ENCODE results near the gene ZFAND2B.
"Not testable (repeated sequence)": the region's sequence is repeated elsewhere in the genome, so short reads cannot be mapped to it uniquely, and the experiment has no call there.

ZFAND2B gene

GRCh38 chr2:219250049-219250781, 43.6 kb downstream of the ZFAND2B start:
- DNase-seq (ENCODE audit: low spot score) = no peak

DNA sequence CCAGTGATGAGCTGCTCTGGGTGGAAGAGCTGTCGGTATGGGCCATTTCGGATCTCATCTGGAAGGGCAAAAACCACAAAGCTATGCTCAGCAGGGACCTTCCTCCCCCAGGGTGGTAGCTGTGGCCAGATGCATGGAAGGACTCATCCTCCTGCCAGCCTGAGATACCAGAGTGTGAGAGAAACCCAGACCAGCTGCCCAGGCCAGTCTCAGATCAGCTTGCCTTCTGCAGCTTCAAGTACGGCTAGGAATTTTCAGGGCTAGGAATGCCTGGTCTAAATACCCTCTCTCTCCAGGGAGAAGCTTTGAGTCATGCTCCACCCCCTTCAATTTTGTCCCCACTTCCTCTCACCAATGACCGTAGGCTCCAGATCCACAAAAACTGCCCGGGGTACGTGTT, 45.1 kb downstream of the ZFAND2B start:
- no peak for DNase-seq (ENCODE audit: low spot score)

GRCh38 chr2:219252084-219252483, 45.5 kb downstream of the ZFAND2B start:
- DNase-seq (ENCODE audit: low spot score) = peak; percentile 45

- no peak for DNase-seq (ENCODE audit: low spot score)
Observed at GRCh38 chr2:219252570-219252899, 46.0 kb downstream of the ZFAND2B start.

GRCh38 chr2:219252900-219253752, 46.5 kb downstream of the ZFAND2B start, which contains the start of gene TUBA4B:
Gene TUBA4B (plus strand): TSS chr2:219253243. CDS start chr2:219253408, 165 bp downstream.
- peak; percentile 27 for DNase-seq (ENCODE audit: low spot score)

GRCh38 chr2:219253753-219254589, 47.4 kb downstream of the ZFAND2B start, which contains the start of gene TUBA4A:
Gene TUBA4A (minus strand): TSS chr2:219253918. CDS start chr2:219253858, 60 bp downstream.
- DNase-seq (ENCODE audit: low spot score) = peak; percentile 91

DNA sequence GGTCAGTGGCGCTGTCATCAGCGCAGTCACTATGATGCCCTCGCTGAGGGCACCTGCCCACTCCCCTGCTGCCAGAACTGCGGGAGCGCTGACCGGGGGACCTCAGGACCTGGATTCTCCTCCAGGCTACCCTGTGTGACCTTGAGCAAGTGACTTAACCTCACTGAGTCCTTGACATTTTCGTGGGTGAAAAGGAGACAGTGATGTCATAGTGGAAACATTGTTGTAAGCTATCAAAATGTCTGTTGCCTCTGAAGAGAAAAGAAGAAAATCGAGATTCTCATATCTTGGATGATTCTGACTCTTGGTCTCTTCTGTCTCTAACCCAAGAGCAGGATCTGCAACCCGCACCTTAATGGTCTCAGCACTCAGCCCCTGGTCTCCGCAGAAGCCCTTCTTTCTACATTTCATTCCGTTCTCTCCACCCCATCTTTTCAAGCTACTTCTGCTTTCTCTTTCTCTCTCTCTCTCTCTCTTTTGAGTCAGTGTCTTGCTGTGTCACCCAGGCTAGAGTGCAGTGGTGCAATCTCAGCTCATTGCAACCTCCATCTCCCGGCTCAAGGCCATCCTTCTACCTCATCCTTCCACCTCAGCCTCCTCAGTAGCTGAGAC, 48.1 kb downstream of the ZFAND2B start:
- DNase-seq (ENCODE audit: low spot score) = no peak

DNA sequence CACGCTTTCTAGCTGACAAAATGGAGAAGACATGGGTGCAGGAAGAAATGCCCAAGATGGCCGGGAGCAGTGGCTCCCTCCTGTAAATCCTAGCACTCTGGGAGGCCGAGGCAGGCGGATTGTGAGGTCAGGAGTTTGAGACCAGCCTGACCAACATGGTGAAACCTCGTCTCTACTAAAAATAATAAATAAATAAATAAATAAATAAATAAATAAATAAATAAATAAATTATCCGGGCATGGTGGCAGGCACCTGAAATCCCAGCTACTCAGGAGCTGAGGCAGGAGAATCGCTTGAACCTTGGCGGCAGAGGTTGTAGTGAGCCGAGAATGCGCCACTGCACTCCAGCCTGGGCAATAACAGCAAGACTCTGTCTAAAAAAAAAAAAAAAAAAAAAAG, 52.4 kb downstream of the ZFAND2B start:
- DNase-seq (ENCODE audit: low spot score) = not testable (repeated sequence)

Data from hematopoietic multipotent progenitor cell treated with erythropoietin and hydrocortisone succinate and interleukin-3 and kit ligand, for 17 days (in vitro differentiated cells).